Smooth muscle cell (in vitro differentiated cells): Measurements from ENCODE around the gene VEPH1. TPM values are rescaled to one million over a fixed set of nuclear protein-coding genes. Genes with fewer than 3 reads are reported as not detected.

Experiments used
- DNase-seq: peaks from one replicate; lab custom pipeline; 2025; ENCODE audit not compliant: unreplicated experiment; lab: John Stamatoyannopoulos, UW
- H2AFZ ChIP-seq: fragments of 200-600 bp; sonication (generic); 2 replicates; pipeline ENCODE4 v1.6.0; 2016; ENCODE audit warnings: antibody characterized with exemption, low read depth, mild to moderate bottlenecking
- H3F3A ChIP-seq: fragments of 200-600 bp; sonication (generic); 2 replicates; pipeline ENCODE4 v1.6.0; 2017; ENCODE audit warnings: antibody characterized with exemption, low read depth
- H3K27ac ChIP-seq: fragments of 200-600 bp; sonication (generic); 2 replicates; pipeline ENCODE4 v1.5.1; 2016; ENCODE audit warnings: low read depth, mild to moderate bottlenecking
- H3K27me3 ChIP-seq: fragments of 200-600 bp; sonication (generic); 2 replicates; pipeline ENCODE4 v1.6.1; 2016; ENCODE audit warnings: low read depth, mild to moderate bottlenecking
- H3K36me3 ChIP-seq: fragments of 200-600 bp; sonication (generic); 2 replicates; pipeline ENCODE4 v1.5.1; 2016; ENCODE audit warnings: low read depth
- H3K4me1 ChIP-seq: fragments of 200-600 bp; sonication (generic); 2 replicates; pipeline ENCODE4 v1.5.1; 2016; ENCODE audit warnings: low read depth
- H3K4me2 ChIP-seq: fragments of 200-600 bp; sonication (generic); 2 replicates; pipeline ENCODE4 v1.6.0; 2016; ENCODE audit warnings: mild to moderate bottlenecking
- H3K4me3 ChIP-seq: fragments of 200-600 bp; sonication (generic); 2 replicates; pipeline ENCODE4 v1.5.1; 2016; ENCODE audit warnings: mild to moderate bottlenecking
- H3K79me2 ChIP-seq: fragments of 200-600 bp; sonication (generic); 2 replicates; pipeline ENCODE4 v1.6.0; 2016; ENCODE audit warnings: low read depth, mild to moderate bottlenecking
- H3K9ac ChIP-seq: fragments of 200-600 bp; sonication (generic); 2 replicates; pipeline ENCODE4 v1.6.0; 2016; ENCODE audit warnings: low read depth
- H3K9me3 ChIP-seq: fragments of 200-600 bp; sonication (generic); replicated peaks from 2 replicates; pipeline ENCODE4 v1.5.1; 2016; ENCODE audit warnings: low read depth
- H4K20me1 ChIP-seq: fragments of 200-600 bp; sonication (generic); 2 replicates; pipeline ENCODE4 v1.6.0; 2016; ENCODE audit warnings: low read depth
- CTCF ChIP-seq: fragments of 200-600 bp; sonication (generic); IDR thresholded peaks from 2 replicates; pipeline ENCODE4 v1.5.1; 2017; ENCODE audit warnings: borderline replicate concordance, mild to moderate bottlenecking, antibody characterized with exemption; ENCODE audit not compliant: insufficient read depth, poor library complexity, severe bottlenecking
- WGBS: methylation state at CpG from one replicate; pipeline ENCODE4 v1.1.7; 2016; ENCODE audit warnings: low lambda C conversion rate; 5-methylcytosine and 5-hydroxymethylcytosine counted together
- polyA plus RNA-seq: library from polyadenylated mRNA; unstranded; fragments of >200 nt; fragmentation: Nextera tagmentation; extraction: Ambion mirVana; gene quantifications from 2 replicates; pipeline ENCODE4 v1.2.1, GENCODE V29; 2016
- total RNA-seq: library from RNA; depleted of rRNA; stranded (reverse); fragments of >200 nt; gene quantifications from 2 replicates; pipeline ENCODE4 v1.2.3, GENCODE V29; 2014

The VEPH1 gene
- 0.58 and 5.0 TPM in 2 replicates for total RNA-seq
- polyA plus RNA-seq = 0.92 and 3.0 TPM in 2 replicates

- Histone ChIP-seq H2AFZ (no peak within 1 kb of the TSS), H3K27me3 (peaks cover 34% of the 10 kb centered on the region), H3K4me1 (peaks cover 30% of the 10 kb centered on the region), H3K4me2 (no peak within 1 kb of the TSS), H3K9ac (no peak within 1 kb of the TSS), H4K20me1 (no peaks in the 10 kb centered on the region), H3K9me3 (no peaks in the 10 kb centered on the region), H3F3A (no peaks in the 10 kb centered on the region), H3K27ac (no peak within 1 kb of the TSS), H3K36me3 (no peaks in the 10 kb centered on the region), H3K4me3 (no peak within 1 kb of the TSS), H3K79me2 (no peaks in the 10 kb centered on the region)
- WGBS = 47% methylated on average over 7 of the region's 7 CpGs
- no peak for DNase-seq
- no peak for TF ChIP-seq CTCF
These were observed at the start of gene VEPH1 for GRCh38 chr3:157502916-157503595. VEPH1 (minus strand) TSS chr3:157503416; CDS start chr3:157495349, 8,067 bp downstream.

- H3K36me3 ChIP-seq = peaks cover 4% of the 10 kb centered on the region
- H3K4me2 ChIP-seq = no peak overlapping the region
- TF ChIP-seq CTCF = no peak
- no peak overlapping the region for H3K4me3 ChIP-seq
- 76% methylated on average over 1 of the region's 1 CpG for WGBS
- no peaks in the 10 kb centered on the region for H3K9me3 ChIP-seq
- H3K4me1 ChIP-seq = no peaks in the 10 kb centered on the region
- H3K79me2 ChIP-seq = no peaks in the 10 kb centered on the region
- no peak overlapping the region for H2AFZ ChIP-seq
- H3F3A ChIP-seq = no peaks in the 10 kb centered on the region
- no peak overlapping the region for H3K9ac ChIP-seq
- H4K20me1 ChIP-seq = no peaks in the 10 kb centered on the region
- no peak overlapping the region for H3K27ac ChIP-seq
- no peak for DNase-seq
- H3K27me3 ChIP-seq = no peaks in the 10 kb centered on the region
These were observed 48.7 kb upstream of the VEPH1 start for GRCh38 chr3:157551961-157552360.

GRCh38 chr3:157549498-157549897 lies 46.3 kb upstream of the VEPH1 start:
- Histone ChIP-seq H2AFZ (no peak overlapping the region), H3K9me3 (no peaks in the 10 kb centered on the region), H3F3A (no peaks in the 10 kb centered on the region), H3K4me3 (no peak overlapping the region), H3K36me3 (peaks cover 4% of the 10 kb centered on the region), H3K27me3 (no peaks in the 10 kb centered on the region), H3K9ac (no peak overlapping the region), H3K79me2 (no peaks in the 10 kb centered on the region), H4K20me1 (no peaks in the 10 kb centered on the region), H3K4me1 (no peaks in the 10 kb centered on the region), H3K27ac (no peak overlapping the region), H3K4me2 (no peak overlapping the region)
- no peak for DNase-seq
- WGBS = 95% methylated on average over 2 of the region's 2 CpGs
- TF ChIP-seq CTCF = no peak
